K562 (cell line): Measurements from ENCODE around the gene B2M. TPM values are rescaled to one million over a fixed set of nuclear protein-coding genes. Genes with fewer than 3 reads are reported as not detected.

Source experiments
- AFF1 ChIP-seq, 2 experiments: fragments of 450-650 bp; IDR thresholded peaks; 2 replicates each; pipeline ENCODE4 v1.6.1; 2018; ENCODE audit warnings: mild to moderate bottlenecking in 2 of 2, low read depth in 1 of 2; ENCODE audit not compliant: partially characterized antibody in 2 of 2
- BHLHE40 ChIP-seq: IDR thresholded peaks from 2 replicates; pipeline ENCODE4 v1.6.1; 2011; ENCODE audit warnings: low read length, improper control_type of control experiment
- CREB3L1 ChIP-seq: fragments of 450-650 bp; IDR thresholded peaks from 2 replicates; pipeline ENCODE4 v1.6.1; 2014; ENCODE audit warnings: low read depth, mild to moderate bottlenecking, moderate library complexity, borderline replicate concordance
- FOXK2 ChIP-seq, 2 experiments: fragments of 450-650 bp; IDR thresholded peaks in 1 of 2; conservative IDR thresholded peaks in 1 of 2; 2 replicates each; pipeline ENCODE4 v1.6.1; 2016; ENCODE audit warnings: low read depth in 2 of 2, mild to moderate bottlenecking in 1 of 2
- HDAC1 ChIP-seq, 2 experiments: fragments of 450-650 bp; IDR thresholded peaks; 2 replicates each; pipeline ENCODE4 v1.6.1; 2016 to 2017; ENCODE audit warnings: inconsistent platforms in 1 of 2, mild to moderate bottlenecking in 1 of 2, moderate library complexity in 1 of 2
- MECOM ChIP-seq: fragments of 250-450 bp; sonication (Bioruptor Pico); IDR thresholded peaks from 2 replicates; pipeline ENCODE4 v1.8.0; 2022; ENCODE audit warnings: inconsistent platforms
- MED1 ChIP-seq: sonication (generic); formaldehyde crosslinking; IDR thresholded peaks from 2 replicates; pipeline ENCODE4 v1.8.1; 2023; ENCODE audit warnings: missing genetic modification reagents, borderline replicate concordance
- NFATC3 ChIP-seq: fragments of 450-650 bp; IDR thresholded peaks from 2 replicates; pipeline ENCODE4 v1.6.1; 2017; ENCODE audit warnings: mild to moderate bottlenecking
- NFYB ChIP-seq: IDR thresholded peaks from 2 replicates; pipeline ENCODE4 v1.6.1; 2011; ENCODE audit warnings: mild to moderate bottlenecking, moderate library complexity; ENCODE audit not compliant: insufficient read length; ENCODE audit errors: extremely low read depth
- PHB ChIP-seq: fragments of 250-450 bp; sonication (Bioruptor Pico); IDR thresholded peaks from 2 replicates; pipeline ENCODE4 v1.5.0; 2021
- PRDM10 ChIP-seq: fragments of 450-650 bp; IDR thresholded peaks from 2 replicates; pipeline ENCODE4 v1.6.1; 2018; ENCODE audit not compliant: partially characterized antibody
- SIN3B ChIP-seq: fragments of 450-650 bp; IDR thresholded peaks from 2 replicates; pipeline ENCODE4 v1.6.1; 2017; ENCODE audit warnings: low read depth, mild to moderate bottlenecking, moderate library complexity
- TBP ChIP-seq: optimal IDR thresholded peaks from 2 replicates; pipeline ENCODE3; 2011; ENCODE audit warnings: low read depth, low read length, improper control_type of control experiment
- ZBTB12 ChIP-seq: fragments of 250-450 bp; sonication (Bioruptor Pico); IDR thresholded peaks from 2 replicates; pipeline ENCODE4 v1.4.0; 2020
- polyA plus RNA-seq, 8 experiments: library from polyadenylated mRNA; depleted of rRNA in 4 of 8; stranded (reverse) in 5 of 8; unstranded in 3 of 8; fragments of >200 nt; fragmentation: Nextera tagmentation in 2 of 8; fragmentation: Illumina TruSeq in 1 of 8; extraction: Ambion mirVana in 2 of 8; extraction: Trizol in 1 of 8; gene quantifications; 2 replicates each; pipeline versions ENCODE4 v1.2.1 to v1.2.3, GENCODE V29; 2011 to 2014; ENCODE audit warnings: inconsistent platforms in 1 of 8, missing spikeins in 1 of 8
- total RNA-seq, 7 experiments: library from RNA; depleted of rRNA in 6 of 7; stranded (reverse); fragments of >200 nt in 6 of 7; fragmentation: Illumina TruSeq in 2 of 7; extraction: Trizol in 2 of 7; gene quantifications; 2 replicates each; pipeline versions ENCODE4 v1.2.1 to v1.2.3, GENCODE V29; 2011 to 2021; ENCODE audit warnings: low replicate concordance in 1 of 7

B2M gene
- total and polyA plus RNA-seq, 9 of the 15 experiments (the other 6 are each of a cell fraction or from before 2014, with no cell fraction given), result 460 to 3,138 (median 1,032) TPM

- TF ChIP-seq AFF1 (IDR thresholded peaks at IDR 0.05; ENCODE audit: low read depth in 1 of 2, partially characterized antibody in 2 of 2) (peak in 1 of 2 experiments; percentile 77), NFYB (peak; percentile 97), NFATC3 (no peak), MED1 (CRISPR knock-in tag) (no peak), FOXK2 (conservative IDR thresholded peaks at IDR 0.05 in 1 of 2, IDR thresholded peaks at IDR 0.05 in 1 of 2; ENCODE audit: low read depth in 2 of 2) (no peak), CREB3L1 (peak; percentile 20; the same call in 1 of the 2 replicates), PRDM10 (no peak), SIN3B (no peak), PHB (CRISPR knock-in tag) (peak; percentile 40; the same call in 1 of the 2 replicates), ZBTB12 (CRISPR knock-in tag) (peak; percentile 94), TBP (peak; percentile 98), HDAC1 (IDR thresholded peaks at IDR 0.05) (peak in 1 of 2 experiments; percentile 69; a peak in 1 of 4 replicates), MECOM (CRISPR knock-in tag) (no peak), BHLHE40 (peak; percentile 92)
These were observed at the start of gene B2M, which contains the start of gene PATL2 (continued) for GRCh38 chr15:44711096-44711742.
